Choroid plexus epithelial cell (primary cell): Measurements from ENCODE around the gene FAM118B.

ENCODE experiments used
- DNase-seq: peaks from one replicate; pipeline ENCODE4 v3.0.0-alpha.2; 2010; ENCODE audit warnings: low read depth
- H3K4me3 ChIP-seq: 2 replicates; pipeline ENCODE4 v1.5.1; 2011; ENCODE audit warnings: low read depth, mild to moderate bottlenecking, control low read depth, low read length, moderate library complexity
- TF ChIP-seq, protein P1 (sequence below): conservative IDR thresholded peaks from 2 replicates; pipeline ENCODE4 v1.5.1; 2011; ENCODE audit warnings: low read depth, mild to moderate bottlenecking, control low read depth, inconsistent platforms, low read length, moderate library complexity

FAM118B gene

DNA sequence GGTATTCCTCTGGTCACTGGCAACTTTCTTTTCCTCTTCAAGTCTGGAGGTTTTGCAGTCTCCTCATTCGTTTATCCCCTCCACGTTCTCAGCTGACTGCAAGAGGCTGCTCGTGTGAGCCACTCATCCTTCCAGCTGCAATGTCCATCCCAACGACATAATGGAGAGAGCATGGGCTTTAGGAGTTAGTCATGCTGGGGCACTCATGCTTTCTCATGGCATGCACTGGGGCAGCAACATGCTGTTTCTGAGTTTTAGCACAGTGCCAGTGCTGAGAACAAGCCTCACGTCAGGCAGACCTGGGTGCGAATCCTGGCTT is 99.4 kb downstream of the FAM118B start:
- TF ChIP-seq, protein P1, sequence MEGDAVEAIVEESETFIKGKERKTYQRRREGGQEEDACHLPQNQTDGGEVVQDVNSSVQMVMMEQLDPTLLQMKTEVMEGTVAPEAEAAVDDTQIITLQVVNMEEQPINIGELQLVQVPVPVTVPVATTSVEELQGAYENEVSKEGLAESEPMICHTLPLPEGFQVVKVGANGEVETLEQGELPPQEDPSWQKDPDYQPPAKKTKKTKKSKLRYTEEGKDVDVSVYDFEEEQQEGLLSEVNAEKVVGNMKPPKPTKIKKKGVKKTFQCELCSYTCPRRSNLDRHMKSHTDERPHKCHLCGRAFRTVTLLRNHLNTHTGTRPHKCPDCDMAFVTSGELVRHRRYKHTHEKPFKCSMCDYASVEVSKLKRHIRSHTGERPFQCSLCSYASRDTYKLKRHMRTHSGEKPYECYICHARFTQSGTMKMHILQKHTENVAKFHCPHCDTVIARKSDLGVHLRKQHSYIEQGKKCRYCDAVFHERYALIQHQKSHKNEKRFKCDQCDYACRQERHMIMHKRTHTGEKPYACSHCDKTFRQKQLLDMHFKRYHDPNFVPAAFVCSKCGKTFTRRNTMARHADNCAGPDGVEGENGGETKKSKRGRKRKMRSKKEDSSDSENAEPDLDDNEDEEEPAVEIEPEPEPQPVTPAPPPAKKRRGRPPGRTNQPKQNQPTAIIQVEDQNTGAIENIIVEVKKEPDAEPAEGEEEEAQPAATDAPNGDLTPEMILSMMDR, result no peak
- no peak for DNase-seq
- no peak overlapping the region for H3K4me3 ChIP-seq

DNA sequence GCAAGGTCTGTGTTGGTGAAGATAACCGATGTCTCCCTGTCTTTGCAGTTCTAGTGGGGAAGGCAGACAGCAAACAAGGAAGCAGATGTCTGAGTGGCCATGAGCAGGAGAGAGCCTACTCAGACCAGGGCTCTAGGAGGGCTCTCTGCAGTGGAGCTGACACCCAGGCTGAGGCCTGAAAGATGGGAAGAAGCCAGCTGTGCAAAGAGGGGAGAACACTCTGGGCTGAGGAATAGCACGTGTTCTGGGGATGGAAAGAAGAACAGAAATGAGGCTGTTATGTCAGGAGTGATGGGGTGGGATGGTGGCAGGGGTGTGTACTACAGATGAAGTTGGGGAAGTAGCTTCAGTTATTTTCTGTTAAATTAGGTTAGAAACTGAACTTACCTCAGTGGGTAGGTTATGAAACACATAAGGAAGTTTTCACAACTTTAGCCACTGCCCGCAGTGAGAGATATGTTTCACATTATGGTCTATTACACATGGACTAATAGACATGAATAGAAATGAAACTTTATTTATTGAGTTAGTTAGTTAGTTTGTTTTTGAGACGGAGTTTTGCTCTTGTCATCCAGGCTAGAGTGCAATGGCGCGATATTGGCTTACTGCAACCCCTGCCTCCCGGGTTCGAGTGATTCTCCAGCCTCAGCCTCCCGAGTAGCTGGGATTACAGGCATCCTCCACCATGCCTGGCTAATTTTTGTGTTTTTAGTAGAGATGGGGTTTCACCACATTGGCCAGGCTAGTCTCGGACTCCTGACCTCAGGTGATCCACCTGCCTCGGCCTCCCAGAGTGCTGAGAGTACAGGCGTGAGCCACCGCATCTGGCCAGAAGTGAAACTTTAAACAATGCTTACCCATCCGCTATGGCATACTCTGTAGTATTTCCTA is 100.1 kb downstream of the FAM118B start:
- no peak overlapping the region for H3K4me3 ChIP-seq
- TF ChIP-seq, protein P1, result no peak
- DNase-seq, result no peak
